Measurements from ENCODE around the gene SKIC8. TPM values are rescaled to one million over a fixed set of nuclear protein-coding genes. Genes with fewer than 3 reads are reported as not detected.

Gene SKIC8
- total RNA-seq, 2 experiments from 2014 or later = 59.8 to 66.8 TPM

GRCh38 chr15:78243058-78243457 is 56.4 kb downstream of the SKIC8 start:
- Histone ChIP-seq H2AFZ (ENCODE audit: low read length) (no peak overlapping the region), H3K27ac (ENCODE audit: low read depth, low read length, poor library complexity, severe bottlenecking) (no peak overlapping the region), H3K9me2 (ENCODE audit: insufficient read depth, low read length) (no peaks in the 10 kb centered on the region), H3K4me1 (ENCODE audit: insufficient read depth, low read length, poor library complexity, severe bottlenecking) (no peaks in the 10 kb centered on the region), H3K9me3 (ENCODE audit: low read length) (no peaks in the 10 kb centered on the region), H3K79me2 (ENCODE audit: insufficient read depth, low read depth, low read length) (no peaks in the 10 kb centered on the region), H3K4me3 (ENCODE audit: low read depth, low read length, poor library complexity, severe bottlenecking) (no peak overlapping the region), H3K4me2 (ENCODE audit: low read length) (no peak overlapping the region), H4K20me1 (ENCODE audit: insufficient read depth, low read length) (no peaks in the 10 kb centered on the region), H3K36me3 (ENCODE audit: insufficient read depth, low read length) (no peaks in the 10 kb centered on the region)
- CTCF ChIA-PET (ENCODE audit: unreplicated experiment) = interaction anchor here (0.6 to 1.0 kb wide), 2 partner anchors 48 to 138 kb away, joined by 3 to 4 read pairs; no protein-coding TSS in a partner anchor
- TF ChIP-seq CTCF (conservative IDR thresholded peaks at IDR 0.05; ENCODE audit: low read length) = no peak
- TF ChIP-seq EZH2phosphoT487 (IDR thresholded peaks at IDR 0.05; ENCODE audit: borderline replicate concordance, low read depth, low read length) = no peak
- intact Hi-C loops (cut with micrococcal nuclease; ENCODE audit: unreplicated experiment) = loop anchor here (5.0 to 10.0 kb wide), 2 partner anchors 111 to 338 kb away; partner anchors contain the start of gene CIB2
- POLR2A ChIA-PET = interaction anchor here (0.6 kb wide), 1 partner anchor 35 kb away, joined by 3 read pairs; no protein-coding TSS in a partner anchor
- BruUV-seq (replicated peaks) = no TSS peak
- no peak for DNase-seq (ENCODE audit: low spot score)

GRCh38 chr15:78242128-78242527 is 57.3 kb downstream of the SKIC8 start:
- intact Hi-C loops (cut with micrococcal nuclease; ENCODE audit: unreplicated experiment) = loop anchor here (5.0 to 10.0 kb wide), 2 partner anchors 110 to 337 kb away; partner anchors contain the start of gene CIB2
- no TSS peak for BruUV-seq (replicated peaks)
- Histone ChIP-seq H3K4me1 (ENCODE audit: insufficient read depth, low read length, poor library complexity, severe bottlenecking) (no peaks in the 10 kb centered on the region), H3K79me2 (ENCODE audit: insufficient read depth, low read depth, low read length) (no peaks in the 10 kb centered on the region), H3K4me3 (ENCODE audit: low read depth, low read length, poor library complexity, severe bottlenecking) (no peak overlapping the region), H3K36me3 (ENCODE audit: insufficient read depth, low read length) (no peaks in the 10 kb centered on the region), H3K9me3 (ENCODE audit: low read length) (no peaks in the 10 kb centered on the region), H3K4me2 (ENCODE audit: low read length) (no peak overlapping the region), H4K20me1 (ENCODE audit: insufficient read depth, low read length) (no peaks in the 10 kb centered on the region), H2AFZ (ENCODE audit: low read length) (no peak overlapping the region), H3K9me2 (ENCODE audit: insufficient read depth, low read length) (no peaks in the 10 kb centered on the region), H3K27ac (ENCODE audit: low read depth, low read length, poor library complexity, severe bottlenecking) (no peak overlapping the region)
- POLR2A ChIA-PET = interaction anchor here (0.6 to 0.7 kb wide), 3 partner anchors 28 to 129 kb away, joined by 3 to 4 read pairs (median 3); no protein-coding TSS in a partner anchor
- CTCF ChIA-PET (ENCODE audit: unreplicated experiment) = interaction anchor here (0.9 to 1.0 kb wide), 3 partner anchors 16 to 47 kb away, joined by 3 to 4 read pairs (median 3); no protein-coding TSS in a partner anchor
- TF ChIP-seq EZH2phosphoT487 (IDR thresholded peaks at IDR 0.05; ENCODE audit: borderline replicate concordance, low read depth, low read length) (no peak), CTCF (conservative IDR thresholded peaks at IDR 0.05; ENCODE audit: low read length) (peak; percentile 68)
- DNase-seq (ENCODE audit: low spot score) = peak; percentile 13

- no peaks in the 10 kb centered on the region for H4K20me1 ChIP-seq (ENCODE audit: insufficient read depth, low read length)
- no peak overlapping the region for H3K4me3 ChIP-seq (ENCODE audit: low read depth, low read length, poor library complexity, severe bottlenecking)
- H3K4me1 ChIP-seq (ENCODE audit: insufficient read depth, low read length, poor library complexity, severe bottlenecking) = no peaks in the 10 kb centered on the region
- peak; percentile 73 for DNase-seq (ENCODE audit: low spot score)
- TF ChIP-seq CTCF (conservative IDR thresholded peaks at IDR 0.05; ENCODE audit: low read length) (peak; percentile 88), EZH2phosphoT487 (IDR thresholded peaks at IDR 0.05; ENCODE audit: borderline replicate concordance, low read depth, low read length) (no peak)
- H2AFZ ChIP-seq (ENCODE audit: low read length) = no peak overlapping the region
- intact Hi-C loops (cut with micrococcal nuclease; ENCODE audit: unreplicated experiment) = loop anchor here (1.0 to 10.0 kb wide), 8 partner anchors 46 to 336 kb away; partner anchors contain the start of gene CIB2
- BruUV-seq (replicated peaks) = no TSS peak
- H3K27ac ChIP-seq (ENCODE audit: low read depth, low read length, poor library complexity, severe bottlenecking) = no peak overlapping the region
- H3K9me3 ChIP-seq (ENCODE audit: low read length) = no peaks in the 10 kb centered on the region
- no peaks in the 10 kb centered on the region for H3K9me2 ChIP-seq (ENCODE audit: insufficient read depth, low read length)
- H3K4me2 ChIP-seq (ENCODE audit: low read length) = no peak overlapping the region
- no peaks in the 10 kb centered on the region for H3K79me2 ChIP-seq (ENCODE audit: insufficient read depth, low read depth, low read length)
- ChIA-PET POLR2A (interaction anchor here (0.6 to 0.7 kb wide), 3 partner anchors 80 to 182 kb away, joined by 3 read pairs; no protein-coding TSS in a partner anchor), CTCF (ENCODE audit: unreplicated experiment) (interaction anchor here (0.9 kb wide), 1 partner anchor 27 kb away, joined by 3 read pairs; no protein-coding TSS in a partner anchor)
- no peaks in the 10 kb centered on the region for H3K36me3 ChIP-seq (ENCODE audit: insufficient read depth, low read length)
Observed at GRCh38 chr15:78241017-78241416, 58.4 kb downstream of the SKIC8 start.

All from OCI-LY7 (cell line).